ENCODE data around the gene PRKCG.

The PRKCG gene

DNA sequence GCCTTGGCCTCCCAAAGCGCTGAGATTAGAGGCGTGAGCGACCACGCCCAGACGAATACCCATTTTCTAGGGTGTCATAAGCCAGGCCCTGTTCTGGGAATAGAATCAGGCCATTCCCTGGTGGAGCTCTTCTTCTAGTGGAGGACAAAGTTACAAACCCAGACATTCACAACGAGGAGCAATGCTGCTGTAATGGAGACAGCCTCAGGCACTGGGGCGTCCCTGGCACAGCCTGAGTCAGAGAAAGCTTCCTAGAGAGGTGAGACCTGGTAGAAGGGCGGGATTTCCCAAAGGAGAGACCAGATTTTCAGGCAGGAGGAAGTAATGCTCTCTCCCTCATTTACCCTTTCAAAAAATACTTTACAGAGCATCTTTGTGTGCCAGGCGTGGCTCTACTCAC is 12.7 kb downstream of the PRKCG start:
- TF ChIP-seq, protein P1, sequence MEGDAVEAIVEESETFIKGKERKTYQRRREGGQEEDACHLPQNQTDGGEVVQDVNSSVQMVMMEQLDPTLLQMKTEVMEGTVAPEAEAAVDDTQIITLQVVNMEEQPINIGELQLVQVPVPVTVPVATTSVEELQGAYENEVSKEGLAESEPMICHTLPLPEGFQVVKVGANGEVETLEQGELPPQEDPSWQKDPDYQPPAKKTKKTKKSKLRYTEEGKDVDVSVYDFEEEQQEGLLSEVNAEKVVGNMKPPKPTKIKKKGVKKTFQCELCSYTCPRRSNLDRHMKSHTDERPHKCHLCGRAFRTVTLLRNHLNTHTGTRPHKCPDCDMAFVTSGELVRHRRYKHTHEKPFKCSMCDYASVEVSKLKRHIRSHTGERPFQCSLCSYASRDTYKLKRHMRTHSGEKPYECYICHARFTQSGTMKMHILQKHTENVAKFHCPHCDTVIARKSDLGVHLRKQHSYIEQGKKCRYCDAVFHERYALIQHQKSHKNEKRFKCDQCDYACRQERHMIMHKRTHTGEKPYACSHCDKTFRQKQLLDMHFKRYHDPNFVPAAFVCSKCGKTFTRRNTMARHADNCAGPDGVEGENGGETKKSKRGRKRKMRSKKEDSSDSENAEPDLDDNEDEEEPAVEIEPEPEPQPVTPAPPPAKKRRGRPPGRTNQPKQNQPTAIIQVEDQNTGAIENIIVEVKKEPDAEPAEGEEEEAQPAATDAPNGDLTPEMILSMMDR (conservative IDR thresholded peaks at IDR 0.05; ENCODE audit: low read length) = no peak
- no peak for DNase-seq (ENCODE audit: low read depth)
- H3K4me3 ChIP-seq (ENCODE audit: low read length) = no peak overlapping the region

DNA sequence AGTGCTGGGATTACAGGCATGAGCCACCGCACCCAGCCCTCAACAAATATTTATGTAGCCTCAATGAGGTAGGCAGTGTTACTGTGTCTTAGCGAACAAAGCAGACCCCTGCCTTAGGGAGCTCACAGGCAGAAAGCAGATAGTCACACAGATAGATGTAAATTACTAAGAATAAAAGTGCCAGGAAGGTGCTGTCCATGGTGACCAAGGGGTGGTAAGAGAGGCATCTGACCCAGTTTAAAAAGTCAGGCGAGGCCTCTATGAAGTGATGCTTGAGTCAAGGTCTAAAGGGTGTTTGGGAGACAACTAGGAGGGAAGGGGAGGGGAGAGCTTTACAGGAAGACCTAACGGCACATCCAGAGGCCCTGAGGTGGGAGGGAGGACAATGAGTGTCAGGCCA is 14.7 kb downstream of the PRKCG start:
- no peak for DNase-seq (ENCODE audit: low read depth)
- TF ChIP-seq, protein P1 (conservative IDR thresholded peaks at IDR 0.05; ENCODE audit: low read length) = no peak
- H3K4me3 ChIP-seq (ENCODE audit: low read length) = no peak overlapping the region

DNA sequence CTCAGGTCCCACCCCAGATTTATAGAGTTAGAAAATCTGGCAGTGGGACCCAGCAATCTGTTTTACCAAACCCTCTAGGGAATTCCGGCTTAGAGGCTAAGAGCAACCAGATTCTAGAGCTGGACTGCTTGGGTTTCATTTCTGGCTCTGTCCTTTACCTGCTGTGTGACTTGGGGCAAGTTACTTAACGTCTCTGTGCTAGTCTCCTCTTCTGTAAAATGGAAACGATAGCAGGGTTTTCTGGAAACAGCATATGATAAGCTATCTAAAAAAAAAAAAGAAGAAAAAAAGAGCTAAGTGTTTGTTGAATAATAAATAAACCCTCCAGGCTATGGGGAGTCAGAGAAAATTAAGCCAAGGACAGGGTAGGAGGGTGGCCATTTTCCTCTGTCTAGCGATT is 15.5 kb downstream of the PRKCG start:
- TF ChIP-seq, protein P1 (conservative IDR thresholded peaks at IDR 0.05; ENCODE audit: low read length) = no peak
- no peak for DNase-seq (ENCODE audit: low read depth)
- no peak overlapping the region for H3K4me3 ChIP-seq (ENCODE audit: low read length)

DNA sequence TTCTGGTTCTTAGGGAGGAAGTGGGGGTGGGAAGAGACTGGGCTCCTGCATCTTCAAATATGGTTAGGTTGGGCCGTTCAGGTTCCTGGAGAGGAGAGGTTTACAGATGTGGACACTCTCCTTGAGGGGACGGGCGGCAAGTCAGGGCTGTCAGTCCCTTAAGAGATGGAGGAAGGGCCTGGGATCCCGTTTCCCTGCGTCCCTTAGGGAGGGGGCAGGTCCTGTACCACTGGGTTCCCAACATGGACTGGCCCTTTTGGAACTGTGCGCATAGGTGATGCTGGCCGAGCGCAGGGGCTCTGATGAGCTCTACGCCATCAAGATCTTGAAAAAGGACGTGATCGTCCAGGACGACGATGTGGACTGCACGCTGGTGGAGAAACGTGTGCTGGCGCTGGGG is 16.2 kb downstream of the PRKCG start:
- TF ChIP-seq, protein P1 (conservative IDR thresholded peaks at IDR 0.05; ENCODE audit: low read length) = no peak
- DNase-seq (ENCODE audit: low read depth) = no peak
- no peak overlapping the region for H3K4me3 ChIP-seq (ENCODE audit: low read length)

DNA sequence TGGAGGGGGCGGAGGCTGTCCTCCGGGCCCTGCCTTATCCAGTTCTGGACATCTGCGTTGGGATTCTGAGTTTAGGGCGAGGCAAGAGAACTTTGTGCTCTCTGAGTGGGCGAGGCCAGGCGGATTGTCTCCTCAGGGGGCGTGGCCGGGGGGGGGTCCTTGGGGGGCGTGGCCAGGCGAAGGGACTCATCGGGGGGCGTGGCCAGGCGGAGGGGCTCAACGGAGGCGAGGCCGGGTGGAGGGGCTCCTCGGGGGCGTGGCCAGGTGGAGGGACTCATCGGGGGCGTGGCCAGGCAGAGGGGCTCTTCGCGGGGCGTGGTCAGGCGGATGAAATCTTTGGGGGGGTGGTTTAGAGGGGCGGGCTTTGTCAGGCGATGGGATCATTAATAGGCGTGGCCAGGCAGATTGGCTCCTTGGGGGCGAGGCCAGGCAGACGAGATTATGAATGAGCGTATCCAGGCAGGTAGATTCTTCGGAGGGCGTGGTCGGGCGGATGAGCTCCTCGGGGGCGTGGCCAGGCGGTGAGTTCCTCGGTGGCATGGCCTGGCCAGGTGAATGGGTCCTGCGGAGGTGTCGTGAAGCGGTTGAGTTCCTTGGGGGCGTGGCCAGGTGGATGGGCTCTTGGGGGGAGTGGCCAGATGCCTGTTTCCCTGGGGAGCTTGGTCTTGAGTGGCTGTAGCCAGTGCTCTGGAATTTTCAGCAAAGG is 16.8 kb downstream of the PRKCG start:
- DNase-seq (ENCODE audit: low read depth) = no peak
- TF ChIP-seq, protein P1 (conservative IDR thresholded peaks at IDR 0.05; ENCODE audit: low read length) = no peak

DNA sequence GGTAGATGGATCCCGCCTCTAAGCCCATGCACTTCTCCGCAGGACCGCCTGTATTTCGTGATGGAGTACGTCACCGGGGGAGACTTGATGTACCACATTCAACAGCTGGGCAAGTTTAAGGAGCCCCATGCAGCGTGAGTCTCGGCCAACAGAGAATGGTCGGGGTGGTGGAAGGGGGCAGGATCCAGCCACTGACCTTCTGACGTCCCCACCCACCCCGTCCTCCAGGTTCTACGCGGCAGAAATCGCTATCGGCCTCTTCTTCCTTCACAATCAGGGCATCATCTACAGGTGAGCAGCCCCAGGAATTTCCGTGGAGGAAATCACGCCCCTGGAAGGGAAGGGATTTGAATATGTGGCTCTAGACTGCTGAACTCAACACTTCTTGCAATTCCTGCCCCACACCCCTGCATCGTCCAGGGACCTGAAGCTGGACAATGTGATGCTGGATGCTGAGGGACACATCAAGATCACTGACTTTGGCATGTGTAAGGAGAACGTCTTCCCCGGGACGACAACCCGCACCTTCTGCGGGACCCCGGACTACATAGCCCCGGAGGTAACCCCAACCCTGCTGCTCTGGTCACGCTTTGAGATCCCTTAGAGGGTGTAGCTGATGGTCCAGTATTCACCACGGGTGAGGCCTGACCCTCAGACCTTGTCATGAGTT is 18.3 kb downstream of the PRKCG start:
- no peak for DNase-seq (ENCODE audit: low read depth)
- TF ChIP-seq, protein P1 (conservative IDR thresholded peaks at IDR 0.05; ENCODE audit: low read length) = no peak
- no peak overlapping the region for H3K4me3 ChIP-seq (ENCODE audit: low read length)

More for the DNA sequence above, 16.8 kb downstream of the PRKCG start:
- H3K4me3 ChIP-seq (ENCODE audit: low read length) = no peak overlapping the region
